Fibroblast of skin of right biceps (primary cell): ENCODE data around the gene MECR.
"Not testable (repeated sequence)": the region's sequence is repeated elsewhere in the genome, so short reads cannot be mapped to it uniquely, and the experiment has no call there.

Experiments used
- DNase-seq: peaks from one replicate; pipeline ENCODE4 v3.0.0-alpha.2; 2013

The MECR gene

DNA sequence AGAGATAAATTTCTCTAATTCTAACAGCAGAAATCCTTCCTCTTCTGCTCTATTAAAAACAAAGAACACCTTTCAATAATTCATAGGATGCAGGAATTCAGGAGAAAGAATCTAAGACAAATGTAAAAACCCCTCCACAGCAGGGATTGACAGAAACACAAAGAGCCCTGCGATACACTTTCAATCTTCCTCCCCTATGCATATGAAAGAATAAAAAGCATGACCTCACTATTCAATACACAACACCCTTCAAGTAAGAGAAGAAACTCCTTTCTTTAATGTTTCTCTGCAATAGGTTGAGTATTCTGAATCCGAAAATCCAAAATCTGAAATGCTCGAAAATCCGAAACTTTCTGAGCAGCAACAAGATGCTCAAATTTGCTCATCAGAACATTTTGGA lies 66.1 kb downstream of the MECR start:
- no peak for DNase-seq

DNA sequence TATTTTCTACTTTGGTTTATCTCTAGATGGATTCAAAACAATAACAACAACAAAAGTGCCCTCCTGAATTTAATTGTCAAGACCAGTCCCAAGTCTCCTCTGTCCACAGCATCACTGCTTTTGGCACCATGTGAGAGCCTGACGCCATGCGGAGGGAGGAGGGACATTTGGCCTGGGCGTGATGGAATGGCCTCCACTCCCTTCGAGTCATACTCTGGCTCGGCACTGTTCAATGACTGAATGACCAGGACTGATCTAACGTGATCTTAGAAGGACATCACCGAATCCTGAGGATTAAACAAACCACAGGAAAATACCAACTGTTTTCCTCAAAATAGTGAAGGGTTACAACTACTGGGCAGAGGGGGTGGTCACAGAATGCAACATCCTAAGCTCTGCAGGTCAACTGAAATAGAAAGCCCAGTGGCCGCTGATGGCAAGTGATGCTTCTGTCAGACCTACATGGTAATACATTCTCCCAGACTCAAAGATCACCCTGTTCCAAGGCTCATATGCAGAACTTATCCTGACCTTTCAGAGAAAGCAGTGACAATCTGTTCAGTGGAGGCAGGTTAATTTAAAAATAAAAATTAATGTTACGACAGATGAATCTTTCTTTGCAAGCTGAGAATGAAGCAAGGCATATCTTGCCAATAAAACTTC lies 68.1 kb downstream of the MECR start:
- no peak for DNase-seq

GRCh38 chr1:29162025-29162424 lies 68.7 kb downstream of the MECR start:
- no peak for DNase-seq

- no peak for DNase-seq
Observed at GRCh38 chr1:29159773-29160172, 71.0 kb downstream of the MECR start.

- DNase-seq: no peak
Observed at GRCh38 chr1:29157269-29157601, 73.5 kb downstream of the MECR start.

GRCh38 chr1:29156543-29157268 lies 74.0 kb downstream of the MECR start:
- DNase-seq: peak; percentile 40

GRCh38 chr1:29152046-29152805 lies 78.5 kb downstream of the MECR start:
- DNase-seq: no peak

DNA sequence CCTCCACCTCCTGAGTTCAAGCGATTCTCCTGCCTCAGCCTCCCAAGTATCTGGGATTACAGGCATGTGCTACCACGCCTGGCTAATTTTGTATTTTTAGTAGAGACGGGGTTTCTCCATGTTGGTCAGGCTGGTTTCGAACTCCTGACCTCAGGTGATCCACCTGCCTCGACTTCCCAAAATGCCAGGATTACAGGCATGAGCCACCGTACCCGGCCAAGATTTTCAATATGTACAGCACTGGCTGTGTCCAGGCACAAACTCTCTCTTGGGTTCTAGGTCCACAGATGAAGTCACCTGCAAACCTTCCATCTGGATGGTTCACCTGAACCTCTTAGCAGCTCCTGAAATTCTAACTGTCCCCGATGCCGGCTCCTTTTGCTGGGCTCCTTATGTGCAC lies 80.4 kb downstream of the MECR start:
- DNase-seq: not testable (repeated sequence)

DNA sequence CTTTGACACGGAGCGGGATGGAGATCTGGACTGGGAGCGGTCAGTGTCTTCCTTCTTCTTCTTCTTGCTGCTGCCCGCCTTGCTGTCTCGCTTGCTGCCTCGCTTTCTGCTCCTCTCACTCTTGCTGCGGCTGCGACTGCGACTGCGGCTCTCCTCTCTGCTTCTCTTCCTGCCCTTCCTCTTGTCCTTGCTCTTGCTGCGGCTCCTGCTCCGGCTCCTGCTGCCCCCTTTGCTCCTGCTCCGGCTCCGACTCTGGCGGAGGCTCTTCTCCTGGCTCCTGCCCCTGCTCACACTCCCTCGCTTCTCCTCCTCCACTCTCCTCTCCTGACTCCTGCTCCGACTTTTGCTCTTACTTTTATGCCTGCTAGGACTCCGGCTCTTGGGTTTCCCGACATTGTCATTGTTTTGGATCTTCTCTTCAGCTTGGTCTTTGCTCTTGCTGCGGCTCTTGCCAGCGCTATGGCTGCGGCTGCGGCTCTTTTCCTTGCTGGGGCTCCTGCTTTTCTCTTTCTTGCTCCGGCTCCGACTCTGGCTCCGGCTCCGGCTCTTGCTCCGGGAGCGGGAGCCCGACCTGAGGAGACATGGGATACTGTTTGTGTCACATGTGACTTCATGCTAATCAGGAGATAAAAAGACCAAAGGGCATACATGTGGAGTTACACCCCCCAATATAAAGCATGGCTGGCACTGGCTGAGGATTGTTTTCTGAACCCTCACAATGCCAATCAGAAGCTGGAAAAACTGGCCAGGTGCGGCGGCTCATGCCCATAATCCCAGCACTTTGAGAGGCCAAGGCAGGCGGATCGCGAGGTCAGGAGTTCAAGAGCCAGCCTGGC lies 81.9 kb downstream of the MECR start:
- DNase-seq: no peak

DNA sequence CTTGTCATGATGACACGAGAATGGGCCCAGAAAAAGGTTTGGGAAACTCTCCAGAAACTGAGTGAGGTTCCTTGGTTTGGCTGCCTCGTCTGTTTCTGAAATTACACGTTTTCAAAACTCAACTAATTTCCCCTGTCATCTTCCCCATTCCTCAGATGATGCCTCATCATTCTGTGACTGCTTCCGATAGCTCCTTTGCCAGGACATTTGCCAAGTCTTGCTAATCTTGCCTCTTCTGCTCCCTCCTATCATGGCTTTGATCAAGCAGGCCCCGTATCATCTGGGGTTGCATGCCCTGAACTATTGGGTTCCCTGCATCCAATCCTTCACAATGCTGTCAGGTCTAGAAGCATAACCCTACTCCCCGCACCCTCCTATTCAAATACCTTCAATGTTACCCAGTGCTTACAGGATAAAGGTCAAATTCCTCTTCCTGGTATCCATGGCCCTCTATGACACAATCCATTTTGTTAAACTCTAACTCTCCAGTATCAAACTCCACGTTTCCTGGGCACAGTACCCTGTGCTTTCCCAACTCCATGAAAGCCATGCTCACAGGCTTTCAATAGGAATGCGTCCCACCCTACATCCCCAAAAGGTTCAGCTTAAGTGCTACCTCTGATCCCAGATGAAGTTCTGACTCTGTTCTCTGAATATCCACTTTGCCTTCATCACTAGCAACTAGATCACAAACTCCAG lies 84.8 kb downstream of the MECR start:
- peak; percentile 96 for DNase-seq

DNA sequence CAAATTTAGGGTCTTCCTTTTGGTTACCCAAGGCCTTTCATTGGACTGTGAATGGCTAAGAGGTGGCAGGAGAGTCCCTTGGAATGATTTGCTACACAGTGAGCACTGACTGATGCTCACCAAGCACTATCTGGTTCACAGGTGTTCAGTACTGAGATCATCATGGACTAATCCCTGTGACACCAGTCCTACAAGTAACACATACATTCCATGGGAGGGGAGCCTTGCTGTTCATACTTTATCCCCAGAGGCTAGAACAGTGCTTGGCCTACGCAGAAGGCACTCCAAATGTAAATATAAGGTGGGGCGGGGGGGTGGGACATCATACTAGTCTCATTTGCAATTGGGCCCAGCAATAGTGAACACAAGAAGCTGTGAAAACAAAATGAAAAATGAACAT lies 86.6 kb downstream of the MECR start:
- DNase-seq: no peak

DNA sequence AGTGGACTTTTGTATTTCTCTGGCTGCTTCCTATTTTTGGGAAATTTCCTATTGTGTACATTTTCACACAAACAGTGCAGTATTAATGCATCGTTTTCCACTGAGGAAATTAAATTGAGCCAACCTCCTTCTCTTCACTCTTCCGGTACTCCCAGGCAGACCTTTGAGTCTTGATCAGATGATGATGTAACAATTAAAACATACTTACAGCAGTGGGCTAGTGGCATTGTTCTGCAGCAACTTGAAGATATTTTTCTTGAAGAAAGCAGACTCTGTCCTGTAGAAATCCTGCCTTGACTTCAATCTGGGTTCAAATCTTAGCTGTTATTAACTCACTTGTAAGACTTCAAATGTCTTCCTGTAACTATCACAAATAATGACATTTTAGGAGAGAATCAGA lies 88.0 kb downstream of the MECR start:
- no peak for DNase-seq
